Peyer's patch (tissue), 4 donors: ENCODE results near the gene MARCHF6. TPM values are rescaled to one million over a fixed set of nuclear protein-coding genes. Genes with fewer than 3 reads are reported as not detected.
"Not testable (repeated sequence)": the region's sequence is repeated elsewhere in the genome, so short reads cannot be mapped to it uniquely, and the experiment has no call there.

Source experiments
- DNase-seq, 3 donors: peaks; one replicate each; pipeline ENCODE4 v3.0.0-alpha.2; 2017 to 2019
- H3K27ac ChIP-seq, 4 donors: fragments of 200-600 bp; sonication (generic); one replicate each; pipeline ENCODE4 v1.5.1; 2016 to 2019
- H3K27me3 ChIP-seq, 2 donors: fragments of 200-600 bp; sonication (generic); one replicate each; pipeline ENCODE4 v1.5.1; 2019
- H3K36me3 ChIP-seq, 3 donors: fragments of 200-600 bp; sonication (generic); one replicate each; pipeline ENCODE4 v1.5.1; 2016 to 2019
- H3K4me1 ChIP-seq, 4 donors: fragments of 200-600 bp; sonication (generic); one replicate each; pipeline ENCODE4 v1.5.1; 2016 to 2019
- H3K4me3 ChIP-seq, 4 donors: fragments of 200-600 bp; sonication (generic); 1 replicate in 3 of 4; 2 replicates in 1 of 4; pipeline ENCODE4 v1.5.1; 2016 to 2019; ENCODE audit warnings: mild to moderate bottlenecking in 1 of 4
- H3K9me3 ChIP-seq, 4 donors: fragments of 200-600 bp; sonication (generic); one replicate each; pipeline ENCODE4 v1.5.1; 2016 to 2019; ENCODE audit warnings: mild to moderate bottlenecking in 1 of 4
- CTCF ChIP-seq, 6 experiments: fragments of 450-650 bp in 4 of 6; fragments of 200-600 bp in 2 of 6; sonication (generic) in 1 of 6; IDR thresholded peaks; one replicate each; pipeline ENCODE4 v1.5.1; 2017 to 2019; ENCODE audit warnings: antibody characterized with exemption in 6 of 6, mild to moderate bottlenecking in 3 of 6, moderate library complexity in 1 of 6
- POLR2A ChIP-seq, 2 donors: fragments of 450-650 bp; IDR thresholded peaks; one replicate each; pipeline ENCODE4 v1.5.1; 2017; ENCODE audit warnings: antibody characterized with exemption in 2 of 2, mild to moderate bottlenecking in 2 of 2, moderate library complexity in 2 of 2
- total RNA-seq, 4 donors: library from RNA; depleted of rRNA; stranded (reverse); fragments of >200 nt; gene quantifications; one replicate each; pipeline ENCODE4 v1.1.0, GENCODE V29; 2016

The MARCHF6 gene
- total RNA-seq, 4 donors from 2014 or later: 88.3 to 228 (median 174) TPM

GRCh38 chr5:10306806-10307205, 46.7 kb upstream of the MARCHF6 start:
- peaks cover 0 to 23% (median 0%) of the 10 kb centered on the region in 4 donors for H3K4me1 ChIP-seq
- no peaks in the 10 kb centered on the region for H3K9me3 ChIP-seq
- no peaks in the 10 kb centered on the region for H3K36me3 ChIP-seq
- no peaks in the 10 kb centered on the region for H3K27me3 ChIP-seq
- TF ChIP-seq CTCF (IDR thresholded peaks at IDR 0.05) (no peak), POLR2A (IDR thresholded peaks at IDR 0.05) (no peak)
- H3K4me3 ChIP-seq: peak overlapping the region in 3 of 4 donors; percentile 51 to 66 (median 64)
- no peak for DNase-seq
- H3K27ac ChIP-seq: peak overlapping the region in 3 of 4 donors; percentile 72 to 94 (median 89)

GRCh38 chr5:10307206-10308148, 46.0 kb upstream of the MARCHF6 start, which contains the start of gene CMBL:
TSS of gene CMBL (minus strand) at chr5:10307902. CDS start at chr5:10290762, 17,140 bp downstream.
- peak within 1 kb of the TSS; percentile 34 to 94 (median 80) for H3K27ac ChIP-seq
- H3K9me3 ChIP-seq: no peaks in the 10 kb centered on the region
- peaks cover 0 to 19% (median 0%) of the 10 kb centered on the region in 4 donors for H3K4me1 ChIP-seq
- peak in 2 of 3 donors; percentile 71 to 85 for DNase-seq
- H3K4me3 ChIP-seq: peak within 1 kb of the TSS; percentile 48 to 66 (median 58)
- H3K36me3 ChIP-seq: no peaks in the 10 kb centered on the region
- TF ChIP-seq CTCF (IDR thresholded peaks at IDR 0.05): no peak
- peak; percentile 74 to 81 for TF ChIP-seq POLR2A (IDR thresholded peaks at IDR 0.05)
- H3K27me3 ChIP-seq: no peaks in the 10 kb centered on the region

- Histone ChIP-seq H3K9me3 (no peaks in the 10 kb centered on the region), H3K4me3 (no peak overlapping the region), H3K27ac (peak overlapping the region in 2 of 4 donors; percentile 70 to 89), H3K4me1 (peaks cover 0 to 13% (median 0%) of the 10 kb centered on the region in 4 donors), H3K27me3 (no peaks in the 10 kb centered on the region), H3K36me3 (no peaks in the 10 kb centered on the region)
- no peak for TF ChIP-seq CTCF (IDR thresholded peaks at IDR 0.05)
- no peak for TF ChIP-seq POLR2A (IDR thresholded peaks at IDR 0.05)
- DNase-seq: no peak
Observed at GRCh38 chr5:10308844-10309243, 44.7 kb upstream of the MARCHF6 start.

- H3K27me3 ChIP-seq: no peaks in the 10 kb centered on the region
- peak in 2 of 3 donors; percentile 65 to 69 for DNase-seq
- H3K4me1 ChIP-seq: no peaks in the 10 kb centered on the region
- TF ChIP-seq POLR2A (IDR thresholded peaks at IDR 0.05) (no peak), CTCF (IDR thresholded peaks at IDR 0.05) (no peak)
- H3K36me3 ChIP-seq: no peaks in the 10 kb centered on the region
- no peak overlapping the region for H3K4me3 ChIP-seq
- peak overlapping the region in 3 of 4 donors; percentile 23 to 73 (median 73) for H3K27ac ChIP-seq
- H3K9me3 ChIP-seq: no peaks in the 10 kb centered on the region
Observed at GRCh38 chr5:10310066-10310779, 43.3 kb upstream of the MARCHF6 start.

GRCh38 chr5:10310835-10311570, 42.5 kb upstream of the MARCHF6 start:
- H3K27ac ChIP-seq: peak overlapping the region in 3 of 4 donors; percentile 23 to 73 (median 73)
- H3K27me3 ChIP-seq, H3K4me3 ChIP-seq, H3K4me1 ChIP-seq, H3K9me3 ChIP-seq, DNase-seq, H3K36me3 ChIP-seq: not testable (repeated sequence)
